ENCODE results near the gene DNAJB6. TPM values are rescaled to one million over a fixed set of nuclear protein-coding genes. Genes with fewer than 3 reads are reported as not detected.

The DNAJB6 gene
- total and polyA plus RNA-seq, 2 experiments from 2014 or later, result 92.2 to 110 TPM

- Histone ChIP-seq H4K20me1 (ENCODE audit: insufficient read depth, poor library complexity, severe bottlenecking) (no peaks in the 10 kb centered on the region), H3K27ac (no peak overlapping the region), H3K79me2 (no peaks in the 10 kb centered on the region), H3K9me3 (ENCODE audit: low read depth) (no peaks in the 10 kb centered on the region), H3K4me3 (no peak overlapping the region), H3K4me1 (ENCODE audit: insufficient read depth) (peaks cover 4% of the 10 kb centered on the region), H3K27me3 (no peaks in the 10 kb centered on the region), H3K9me2 (replicated peaks; ENCODE audit: insufficient read depth) (no peaks in the 10 kb centered on the region), H3K4me2 (no peak overlapping the region), H3K36me3 (replicated peaks; ENCODE audit: insufficient read depth, low read depth) (no peaks in the 10 kb centered on the region), H2AFZ (no peak overlapping the region)
- DNase-seq (ENCODE audit: low spot score), result no peak
- WGBS (ENCODE audit: low lambda C conversion rate, missing lambda C conversion rate), result 97% methylated on average over 68 of the region's 78 CpGs
- TF ChIP-seq EZH2phosphoT487 (IDR thresholded peaks at IDR 0.05; ENCODE audit: low read depth, severe bottlenecking, unreplicated experiment) (no peak), CTCF (IDR thresholded peaks at IDR 0.05; ENCODE audit: poor library complexity) (no peak), EZH2 (IDR thresholded peaks at IDR 0.05; ENCODE audit: borderline replicate concordance) (no peak)
These were observed 73.2 kb downstream of the DNAJB6 start for GRCh38 chr7:157409753-157410727.

GRCh38 chr7:157410831-157411556 lies 74.2 kb downstream of the DNAJB6 start:
- Histone ChIP-seq H3K27ac (no peak overlapping the region), H3K4me2 (no peak overlapping the region), H3K79me2 (no peaks in the 10 kb centered on the region), H3K9me2 (replicated peaks; ENCODE audit: insufficient read depth) (no peaks in the 10 kb centered on the region), H4K20me1 (ENCODE audit: insufficient read depth, poor library complexity, severe bottlenecking) (no peaks in the 10 kb centered on the region), H3K36me3 (replicated peaks; ENCODE audit: insufficient read depth, low read depth) (no peaks in the 10 kb centered on the region), H3K4me1 (ENCODE audit: insufficient read depth) (no peaks in the 10 kb centered on the region), H2AFZ (no peak overlapping the region), H3K9me3 (ENCODE audit: low read depth) (no peaks in the 10 kb centered on the region), H3K27me3 (no peaks in the 10 kb centered on the region), H3K4me3 (no peak overlapping the region)
- no peak for DNase-seq (ENCODE audit: low spot score)
- WGBS (ENCODE audit: low lambda C conversion rate, missing lambda C conversion rate), result 99% methylated on average over 25 of the region's 33 CpGs
- TF ChIP-seq CTCF (IDR thresholded peaks at IDR 0.05; ENCODE audit: poor library complexity) (no peak), EZH2phosphoT487 (IDR thresholded peaks at IDR 0.05; ENCODE audit: low read depth, severe bottlenecking, unreplicated experiment) (no peak), EZH2 (IDR thresholded peaks at IDR 0.05; ENCODE audit: borderline replicate concordance) (no peak)

- Histone ChIP-seq H3K79me2 (no peaks in the 10 kb centered on the region), H2AFZ (no peak overlapping the region), H3K9me2 (replicated peaks; ENCODE audit: insufficient read depth) (no peaks in the 10 kb centered on the region), H3K36me3 (replicated peaks; ENCODE audit: insufficient read depth, low read depth) (no peaks in the 10 kb centered on the region), H4K20me1 (ENCODE audit: insufficient read depth, poor library complexity, severe bottlenecking) (no peaks in the 10 kb centered on the region), H3K4me3 (no peak overlapping the region), H3K4me2 (no peak overlapping the region), H3K4me1 (ENCODE audit: insufficient read depth) (no peaks in the 10 kb centered on the region), H3K27ac (no peak overlapping the region), H3K27me3 (no peaks in the 10 kb centered on the region), H3K9me3 (ENCODE audit: low read depth) (no peaks in the 10 kb centered on the region)
- DNase-seq (ENCODE audit: low spot score), result no peak
- 89% methylated on average over 18 of the region's 19 CpGs for WGBS (ENCODE audit: low lambda C conversion rate, missing lambda C conversion rate)
- TF ChIP-seq CTCF (IDR thresholded peaks at IDR 0.05; ENCODE audit: poor library complexity) (no peak), EZH2phosphoT487 (IDR thresholded peaks at IDR 0.05; ENCODE audit: low read depth, severe bottlenecking, unreplicated experiment) (no peak), EZH2 (IDR thresholded peaks at IDR 0.05; ENCODE audit: borderline replicate concordance) (no peak)
These were observed 74.8 kb downstream of the DNAJB6 start for GRCh38 chr7:157411580-157411979.

All from hepatocyte (in vitro differentiated cells).